Endothelial cell of umbilical vein (primary cell): ENCODE measurements around the gene AKNA.

ENCODE experiments used
- CTCF ChIP-seq, 2 donors: IDR thresholded peaks; 1 replicate in 1 of 2; 2 replicates in 1 of 2; pipeline ENCODE4 v1.5.1; 2011; ENCODE audit warnings: low read length in 2 of 2, mild to moderate bottlenecking in 2 of 2, moderate library complexity in 2 of 2, control low read depth in 1 of 2, inconsistent platforms in 1 of 2, low read depth in 1 of 2; ENCODE audit not compliant: insufficient read depth in 1 of 2; ENCODE audit errors: extremely low read depth in 1 of 2
- EZH2 ChIP-seq: IDR thresholded peaks from 2 replicates; pipeline ENCODE4 v1.6.1; 2012; ENCODE audit warnings: borderline replicate concordance, low read depth, mild to moderate bottlenecking, moderate library complexity, low read length, inconsistent platforms; ENCODE audit not compliant: severe bottlenecking
- GATA2 ChIP-seq: IDR thresholded peaks from 2 replicates; pipeline ENCODE4 v1.7.0; 2011; ENCODE audit warnings: low read depth, mild to moderate bottlenecking, moderate library complexity, mixed read lengths, low read length; ENCODE audit not compliant: insufficient read length, insufficient read depth
- JUN ChIP-seq: IDR thresholded peaks from 2 replicates; pipeline ENCODE4 v1.6.1; 2011; ENCODE audit warnings: borderline replicate concordance, low read depth; ENCODE audit not compliant: insufficient read length, insufficient read depth
- MAX ChIP-seq: IDR thresholded peaks from 2 replicates; pipeline ENCODE4 v1.6.1; 2011; ENCODE audit not compliant: insufficient read depth, insufficient read length
- MYC ChIP-seq: IDR thresholded peaks from one replicate; pipeline ENCODE4 v1.6.1; 2011; ENCODE audit warnings: mild to moderate bottlenecking, low read depth, low read length
- POLR2A ChIP-seq: IDR thresholded peaks from 2 replicates; pipeline ENCODE4 v1.6.1; 2012; ENCODE audit warnings: low read depth, mild to moderate bottlenecking, control low read depth, low read length
- POLR2AphosphoS5 ChIP-seq: IDR thresholded peaks from 2 replicates; pipeline ENCODE4 v1.6.1; 2012; ENCODE audit warnings: low read depth, mild to moderate bottlenecking, control low read depth, low read length, moderate library complexity; ENCODE audit not compliant: insufficient read depth

GRCh38 chr9:114313186-114313585 is 74.6 kb downstream of the AKNA start:
- TF ChIP-seq CTCF (IDR thresholded peaks at IDR 0.05; ENCODE audit: extremely low read depth in 1 of 2, insufficient read depth in 1 of 2, low read depth in 1 of 2, low read length in 2 of 2) (no peak), JUN (no peak), POLR2AphosphoS5 (no peak), POLR2A (no peak), MYC (no peak), GATA2 (no peak), EZH2 (no peak), MAX (no peak)
